HG02981 (cell line): Measurements from ENCODE around the gene ATP11C.
"Not testable (repeated sequence)": the region's sequence is repeated elsewhere in the genome, so short reads cannot be mapped to it uniquely, and the experiment has no call there.

ENCODE experiments used
- ATAC-seq: cut with Tn5 transposase; IDR thresholded peaks from one replicate; pipeline ENCODE4 v1.9.1; 2021; ENCODE audit warnings: mild to moderate bottlenecking, moderate library complexity; ENCODE audit not compliant: unreplicated experiment

The ATP11C gene

DNA sequence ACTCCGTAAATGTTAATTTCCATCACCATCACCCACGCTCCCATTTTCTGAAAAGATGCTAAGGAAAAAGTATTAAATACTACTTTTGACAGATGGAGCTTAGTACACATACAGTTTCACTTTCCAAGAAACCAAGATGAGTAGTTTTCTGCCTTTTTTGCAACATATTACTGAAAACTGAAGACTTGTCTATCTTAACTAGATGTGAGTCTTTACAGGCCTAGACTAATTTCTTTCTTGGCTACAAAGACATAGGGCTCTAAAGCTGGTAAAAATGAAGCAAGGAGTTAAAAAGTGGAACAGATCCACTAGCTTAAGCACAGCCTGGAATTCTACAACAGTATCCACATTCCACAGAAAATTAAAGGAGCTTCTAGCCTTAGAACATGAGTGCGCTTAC lies 68.2 kb downstream of the ATP11C start:
- ATAC-seq, result no peak

DNA sequence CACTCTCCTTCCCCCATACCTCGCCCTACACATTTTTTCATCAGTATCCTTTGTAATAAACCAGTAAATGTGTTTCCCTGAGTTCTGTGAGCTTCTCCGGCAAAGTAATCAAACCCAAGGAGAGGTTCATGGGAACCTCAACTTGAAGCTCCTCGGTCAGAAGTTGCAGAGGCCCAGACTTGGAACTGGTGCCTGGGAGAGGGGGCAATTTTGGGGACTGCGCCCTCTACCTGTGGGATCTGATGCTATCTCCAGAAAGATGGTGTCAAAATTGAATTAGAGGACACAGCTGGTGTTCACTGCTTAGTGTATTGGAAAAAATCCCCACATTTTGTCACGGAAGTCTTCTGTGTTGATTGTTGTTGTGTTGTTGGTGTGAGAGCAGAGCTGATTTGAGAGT lies 70.6 kb downstream of the ATP11C start:
- ATAC-seq, result no peak

DNA sequence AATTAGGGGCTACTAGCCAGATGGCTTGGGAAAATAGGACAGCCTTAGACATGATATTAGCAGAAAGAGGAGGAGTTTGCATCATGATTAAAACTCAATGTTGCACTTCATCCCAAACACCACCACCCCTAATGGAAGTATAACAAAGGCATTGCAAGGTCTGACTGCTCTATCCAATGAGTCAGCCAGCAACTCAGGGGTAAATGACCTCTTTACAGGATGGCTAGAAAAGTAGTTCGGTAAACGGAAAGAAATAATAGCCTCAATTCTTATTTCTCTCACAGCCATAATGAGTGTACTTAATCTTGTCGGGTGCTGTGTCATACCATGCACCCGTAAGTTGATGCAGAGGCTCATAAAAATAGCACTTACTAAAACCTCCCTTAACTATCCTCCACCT lies 76.0 kb downstream of the ATP11C start:
- ATAC-seq, result not testable (repeated sequence)

- ATAC-seq, result no peak
Observed at GRCh38 chrX:139851730-139852129, 81.1 kb downstream of the ATP11C start.

- ATAC-seq, result no peak
Observed at GRCh38 chrX:139850968-139851367, 81.9 kb downstream of the ATP11C start.

GRCh38 chrX:139844884-139845283 lies 88.0 kb downstream of the ATP11C start:
- ATAC-seq, result no peak

GRCh38 chrX:139844163-139844562 lies 88.7 kb downstream of the ATP11C start:
- ATAC-seq, result peak; percentile 68

- no peak for ATAC-seq
Observed at GRCh38 chrX:139842326-139843185, 90.3 kb downstream of the ATP11C start.

GRCh38 chrX:139836335-139836734 lies 96.5 kb downstream of the ATP11C start:
- ATAC-seq, result not testable (repeated sequence)

- ATAC-seq, result no peak
Observed at GRCh38 chrX:139834879-139835278, 98.0 kb downstream of the ATP11C start.

DNA sequence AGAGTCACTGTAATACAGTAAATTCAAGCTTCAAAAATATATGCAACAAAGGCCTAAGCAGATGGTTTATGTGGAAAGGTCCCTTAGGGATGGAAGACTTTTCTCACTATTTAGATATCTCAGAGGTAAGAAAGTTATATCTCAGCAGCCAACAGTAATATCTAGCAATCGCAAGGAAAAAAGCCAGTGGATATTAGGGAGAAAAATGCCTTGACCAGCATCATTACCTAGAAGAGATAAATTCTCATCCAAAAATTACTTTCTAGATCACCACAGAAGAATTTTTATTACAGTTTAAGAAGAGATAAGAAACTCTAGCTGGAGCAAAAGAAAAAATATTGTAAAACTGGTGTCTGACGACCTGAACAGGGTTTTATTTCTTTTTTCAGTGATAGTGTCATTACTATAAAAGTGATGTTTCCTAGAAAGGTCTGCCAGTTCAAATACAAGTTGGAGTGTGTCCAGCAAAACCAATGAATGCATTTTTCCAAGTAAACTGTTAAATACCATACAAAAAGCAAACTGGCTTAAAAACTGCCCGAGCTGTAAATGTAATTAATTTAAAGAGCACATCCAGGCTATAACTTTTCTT lies 100.0 kb downstream of the ATP11C start:
- no peak for ATAC-seq

- ATAC-seq, result peak; percentile 78
Observed at GRCh38 chrX:139831675-139832456, 101.0 kb downstream of the ATP11C start.

DNA sequence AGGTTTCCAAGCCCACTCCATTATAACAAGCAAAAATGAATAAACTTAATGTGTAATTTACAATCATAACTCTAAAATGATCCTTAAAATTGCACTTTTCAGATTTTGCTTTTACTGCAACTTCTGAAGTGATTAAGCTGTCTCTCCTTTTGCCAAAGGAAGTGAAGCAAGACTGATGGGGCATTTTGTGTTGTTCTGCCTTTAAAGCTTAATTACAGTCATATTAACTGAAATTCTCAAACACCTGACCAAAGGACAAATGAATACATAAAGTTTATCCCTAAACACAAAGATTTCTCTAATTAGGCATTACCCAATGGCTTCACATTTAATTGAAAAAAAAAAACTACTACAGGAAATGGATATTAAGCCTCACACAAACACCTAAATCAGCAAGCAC lies 101.8 kb downstream of the ATP11C start:
- no peak for ATAC-seq

DNA sequence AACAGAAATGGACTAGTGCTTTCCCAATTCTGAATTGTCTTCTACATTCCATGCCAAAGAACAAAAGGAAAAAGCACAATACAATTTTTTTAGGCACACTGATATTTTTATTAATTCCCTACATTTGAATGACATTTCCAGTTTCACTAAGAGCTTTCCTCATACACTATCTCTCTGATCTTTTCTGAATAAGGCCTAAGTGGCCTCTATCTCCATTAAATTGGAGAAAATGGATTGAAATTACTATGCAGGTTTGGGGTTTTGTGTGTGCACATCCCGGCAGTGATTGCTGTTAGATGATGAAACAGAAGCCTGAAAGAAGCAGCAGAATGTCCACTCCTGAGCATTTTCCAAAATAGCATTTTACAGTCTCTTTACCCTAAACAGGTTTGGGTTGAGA lies 104.0 kb downstream of the ATP11C start:
- no peak for ATAC-seq

DNA sequence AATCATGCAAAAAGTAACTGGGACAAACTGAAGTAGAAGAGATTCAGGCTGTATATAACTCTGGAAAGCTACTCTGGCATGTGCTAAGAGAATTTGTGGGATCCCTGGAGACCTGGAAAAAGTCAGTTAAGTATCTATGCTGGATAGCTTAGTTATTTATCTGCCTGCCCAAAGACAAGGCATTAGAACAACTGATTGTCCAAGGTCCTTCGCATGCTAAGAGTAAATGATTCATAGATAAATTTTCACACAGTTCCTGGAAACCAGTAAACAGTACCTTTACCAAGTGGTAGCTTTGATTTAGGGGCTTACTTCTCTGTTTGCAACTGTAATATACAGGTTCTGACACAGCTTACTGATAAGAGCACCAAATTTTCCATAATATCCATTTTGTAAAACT lies 104.8 kb downstream of the ATP11C start:
- ATAC-seq, result peak; percentile 49

DNA sequence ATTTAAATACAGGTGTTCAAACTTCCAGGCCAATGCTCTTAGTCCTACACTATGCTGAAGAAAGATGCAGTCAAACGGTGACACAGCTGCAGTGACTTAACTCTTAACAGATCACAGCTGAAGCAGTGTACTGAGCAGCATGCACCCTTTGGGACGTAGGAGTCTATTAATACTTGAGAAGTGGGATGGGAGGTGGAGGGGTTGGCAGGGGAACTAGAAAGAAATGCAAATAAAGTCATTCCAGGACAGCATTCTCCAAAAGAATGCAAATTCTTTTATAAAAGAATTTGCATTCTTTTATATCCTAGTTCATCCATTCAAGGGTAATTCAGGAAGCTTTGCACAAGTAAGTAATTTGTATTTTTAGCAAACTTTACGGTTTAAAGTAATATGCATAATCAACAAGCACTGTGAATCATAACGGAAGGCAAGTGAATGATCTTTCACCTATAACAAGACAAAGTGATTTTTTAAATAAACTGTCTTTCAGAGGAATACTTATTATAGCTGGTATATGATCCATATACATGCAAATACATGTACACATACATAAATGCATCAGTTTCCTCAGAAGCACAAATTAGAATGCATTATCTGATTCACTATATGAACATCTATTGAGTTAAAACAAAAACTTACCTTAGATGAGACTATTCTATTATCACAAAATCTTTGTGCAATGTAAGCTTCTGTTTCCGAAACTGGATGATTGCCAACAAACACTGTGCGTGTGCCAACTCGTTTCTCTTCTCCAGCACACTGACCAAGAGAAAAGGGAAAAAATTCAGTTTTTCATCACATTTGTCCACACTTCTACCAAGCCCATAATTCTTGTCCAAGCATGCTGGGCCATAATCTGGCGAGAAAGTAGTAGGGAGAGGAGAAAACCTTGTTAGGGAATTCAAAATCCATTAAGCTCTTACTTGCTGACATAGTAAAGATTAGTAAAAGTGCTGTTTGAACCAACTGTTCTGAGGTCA lies 106.5 kb downstream of the ATP11C start:
- no peak for ATAC-seq

DNA sequence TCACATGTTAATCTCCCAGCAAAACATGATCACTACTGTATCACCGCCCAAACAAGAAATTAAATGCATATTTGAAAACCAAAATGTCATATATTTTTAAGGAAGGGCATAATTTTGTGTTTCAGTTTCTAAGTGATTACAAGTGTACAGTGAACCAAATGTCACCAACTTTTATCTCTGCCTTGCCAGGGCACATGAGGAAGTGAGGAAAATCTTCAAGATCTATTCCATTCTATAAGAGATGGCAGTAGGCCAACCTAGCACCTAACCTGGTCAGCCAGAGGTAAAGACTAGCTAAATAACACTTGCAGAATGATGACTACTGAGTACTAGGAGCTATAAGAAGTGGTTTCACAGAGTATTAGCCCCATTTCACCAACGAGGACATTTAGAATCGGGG lies 107.2 kb downstream of the ATP11C start:
- no peak for ATAC-seq

DNA sequence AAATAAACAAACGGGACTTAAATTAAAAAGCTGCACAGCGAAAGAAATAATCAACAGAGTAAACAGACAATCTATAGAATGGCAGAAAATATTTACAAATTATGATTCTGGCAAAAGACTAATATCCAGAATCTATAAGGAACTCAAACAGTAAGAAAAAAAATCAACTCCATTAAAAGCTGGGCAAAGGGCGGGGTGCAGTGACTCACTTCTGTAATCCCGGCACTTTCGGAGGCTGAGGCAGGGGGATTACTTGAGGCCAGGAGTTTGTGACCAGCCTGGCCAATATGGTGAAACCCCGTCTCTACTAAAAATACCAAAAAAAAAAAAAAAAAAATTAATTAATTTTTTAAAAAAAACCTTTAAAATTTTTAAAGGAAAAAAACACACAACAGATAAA lies 109.0 kb downstream of the ATP11C start:
- ATAC-seq, result no peak

DNA sequence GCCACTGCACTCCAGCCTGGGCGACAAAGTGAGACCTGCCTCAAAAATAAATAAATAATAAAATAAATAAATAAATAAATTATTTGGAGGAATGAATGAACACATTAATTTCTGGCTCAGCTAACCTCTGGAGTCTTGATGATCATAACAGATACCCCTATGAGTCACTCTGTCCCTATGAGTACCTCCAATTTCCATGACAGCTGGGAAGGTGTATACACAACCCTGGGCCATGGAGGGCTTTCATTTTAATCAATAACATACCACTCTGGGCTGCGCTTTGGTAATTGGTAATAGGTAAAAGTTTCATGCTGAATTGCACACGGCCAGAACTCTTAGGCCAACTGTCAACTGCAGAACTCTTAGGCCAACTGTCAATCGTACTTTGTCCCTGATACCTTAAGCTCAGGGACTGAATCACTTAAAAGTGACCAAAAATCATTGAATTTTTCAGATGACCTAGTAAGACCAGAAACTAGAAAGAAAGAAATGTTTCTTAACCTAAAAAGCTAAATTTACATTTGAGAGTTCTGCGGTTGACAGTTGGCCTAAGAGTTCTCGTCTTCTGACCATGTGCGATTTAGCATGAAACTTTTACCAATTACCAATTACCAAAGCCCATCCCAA lies 112.4 kb downstream of the ATP11C start:
- no peak for ATAC-seq

GRCh38 chrX:139816204-139816603 lies 116.6 kb downstream of the ATP11C start:
- ATAC-seq, result no peak
